Measurements from ENCODE around the gene ZFYVE28. TPM values are rescaled to one million over a fixed set of nuclear protein-coding genes. Genes with fewer than 3 reads are reported as not detected.

ZFYVE28 gene
- total RNA-seq, 1 donor from 2014 or later = 0.39 TPM

DNA sequence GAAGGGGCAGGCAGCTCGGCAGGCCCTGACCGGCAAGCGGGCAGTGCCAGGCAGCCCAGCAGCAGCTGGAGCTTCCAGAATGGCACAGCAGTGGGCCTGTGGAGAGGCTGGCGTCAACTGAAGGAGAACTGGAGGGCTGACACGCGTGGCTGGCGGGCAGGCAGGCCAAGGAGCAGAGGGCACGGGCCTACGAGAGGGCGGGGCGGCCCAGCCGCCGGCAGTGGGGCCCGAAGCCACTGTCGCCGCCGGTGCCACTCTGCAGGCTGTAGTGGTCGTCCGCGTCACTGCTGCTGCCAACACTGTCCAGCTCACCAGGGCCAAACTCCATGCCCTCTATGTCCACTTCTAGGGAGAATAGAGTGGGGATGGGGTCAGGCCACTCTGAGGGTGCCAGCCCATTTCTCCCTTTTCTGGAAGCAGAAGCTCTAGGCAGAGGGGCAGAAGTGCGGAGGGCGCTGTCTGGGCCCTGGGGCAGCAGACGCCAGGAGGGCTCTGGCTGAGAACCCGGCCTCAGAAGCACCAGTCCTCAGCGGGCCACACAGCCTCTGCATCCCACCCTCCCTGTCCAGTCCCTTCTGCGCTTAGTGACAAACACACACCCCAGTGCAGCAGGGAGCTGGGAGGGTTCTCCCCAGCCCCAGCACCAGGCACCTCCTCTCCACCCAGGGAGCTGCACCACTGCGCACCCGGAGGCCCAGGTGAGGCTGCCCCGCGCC, 167.9 kb downstream of the ZFYVE28 start:
- peaks cover 10% of the 10 kb centered on the region for H3K27me3 Mint-ChIP-seq (ENCODE audit: insufficient read depth, low read depth)
- Histone ChIP-seq H3K4me3 (no peak overlapping the region), H3K36me3 (no peaks in the 10 kb centered on the region), H3K4me2 (no peak overlapping the region), H3K4me1 (no peaks in the 10 kb centered on the region), H3K79me2 (ENCODE audit: low read depth) (no peaks in the 10 kb centered on the region), H3F3A (ENCODE audit: low read depth) (no peaks in the 10 kb centered on the region), H3K27me3 (no peaks in the 10 kb centered on the region), H3K27ac (no peak overlapping the region), H4K20me1 (ENCODE audit: low read depth) (peaks cover 42% of the 10 kb centered on the region), H3K9ac (no peak overlapping the region), H3K9me3 (ENCODE audit: low read depth) (no peaks in the 10 kb centered on the region), H2AFZ (replicated peaks) (no peak overlapping the region)
- no peak for DNase-seq (ENCODE audit: low spot score)
- no peak for TF ChIP-seq EZH2phosphoT487 (IDR thresholded peaks at IDR 0.05)
- no peak for TF ChIP-seq CTCF (IDR thresholded peaks at IDR 0.05)
- no peak for TF ChIP-seq EZH2 (IDR thresholded peaks at IDR 0.05)
- H3K4me1 Mint-ChIP-seq = peaks cover 5% of the 10 kb centered on the region
- no peak overlapping the region for H3K4me3 Mint-ChIP-seq
- H3K36me3 Mint-ChIP-seq = peaks cover 13% of the 10 kb centered on the region
- no peaks in the 10 kb centered on the region for H3K9me3 Mint-ChIP-seq
- no peak overlapping the region for H3K27ac Mint-ChIP-seq

- peaks cover 35% of the 10 kb centered on the region for H4K20me1 ChIP-seq (ENCODE audit: low read depth)
Measured at GRCh38 chr4:2249526-2250356, 168.7 kb downstream of the ZFYVE28 start.

DNA sequence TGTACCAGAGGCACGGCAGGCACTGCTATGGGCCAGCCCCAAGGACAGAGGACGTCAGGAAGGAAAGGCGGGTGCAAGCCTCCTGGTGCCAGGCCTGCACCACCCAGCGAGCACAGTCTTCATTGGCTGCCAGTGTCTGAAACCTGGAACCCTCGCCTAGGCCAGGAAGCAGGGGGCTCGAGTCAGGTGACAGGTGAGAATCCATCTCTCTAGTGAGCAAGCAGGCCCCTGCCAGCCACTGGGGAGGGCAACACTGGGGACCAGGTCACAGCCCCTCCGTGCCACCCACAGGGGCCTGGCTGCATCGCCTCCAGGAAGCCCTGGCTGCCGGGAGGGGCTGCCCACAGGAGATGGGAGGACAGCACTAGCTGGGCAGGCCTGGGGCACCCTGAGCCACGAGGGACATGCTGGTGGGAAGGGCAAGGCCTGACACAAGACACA, 169.6 kb downstream of the ZFYVE28 start:
- H3K9me3 Mint-ChIP-seq = no peaks in the 10 kb centered on the region
- Histone ChIP-seq H3K36me3 (peaks cover 4% of the 10 kb centered on the region), H2AFZ (replicated peaks) (no peak overlapping the region), H3K4me2 (no peak overlapping the region), H3K27ac (no peak overlapping the region), H3K9ac (no peak overlapping the region), H3K4me1 (no peaks in the 10 kb centered on the region), H3K27me3 (no peaks in the 10 kb centered on the region), H3K9me3 (ENCODE audit: low read depth) (no peaks in the 10 kb centered on the region), H3K79me2 (ENCODE audit: low read depth) (no peaks in the 10 kb centered on the region), H3F3A (ENCODE audit: low read depth) (peaks cover 8% of the 10 kb centered on the region), H3K4me3 (no peak overlapping the region), H4K20me1 (ENCODE audit: low read depth) (peaks cover 28% of the 10 kb centered on the region)
- no peak for DNase-seq (ENCODE audit: low spot score)
- peaks cover 9% of the 10 kb centered on the region for H3K36me3 Mint-ChIP-seq
- H3K4me3 Mint-ChIP-seq = no peak overlapping the region
- H3K27ac Mint-ChIP-seq = peak overlapping the region; percentile 29
- TF ChIP-seq CTCF (IDR thresholded peaks at IDR 0.05) (no peak), EZH2phosphoT487 (IDR thresholded peaks at IDR 0.05) (no peak), EZH2 (IDR thresholded peaks at IDR 0.05) (no peak)
- H3K4me1 Mint-ChIP-seq = peaks cover 14% of the 10 kb centered on the region
- peaks cover 10% of the 10 kb centered on the region for H3K27me3 Mint-ChIP-seq (ENCODE audit: insufficient read depth, low read depth)

More at GRCh38 chr4:2249526-2250356, 168.7 kb downstream of the ZFYVE28 start:
- Histone ChIP-seq H3K27ac (no peak overlapping the region), H3K36me3 (peaks cover under 1% of the 10 kb centered on the region), H2AFZ (replicated peaks) (no peak overlapping the region), H3K4me2 (no peak overlapping the region), H3K4me1 (no peaks in the 10 kb centered on the region), H3K4me3 (no peak overlapping the region), H3K79me2 (ENCODE audit: low read depth) (no peaks in the 10 kb centered on the region), H3K9ac (no peak overlapping the region), H3K9me3 (ENCODE audit: low read depth) (no peaks in the 10 kb centered on the region), H3K27me3 (no peaks in the 10 kb centered on the region), H3F3A (ENCODE audit: low read depth) (peaks cover 7% of the 10 kb centered on the region)
- no peak overlapping the region for H3K27ac Mint-ChIP-seq
- no peak for TF ChIP-seq EZH2 (IDR thresholded peaks at IDR 0.05)
- no peak for TF ChIP-seq EZH2phosphoT487 (IDR thresholded peaks at IDR 0.05)
- TF ChIP-seq CTCF (IDR thresholded peaks at IDR 0.05) = no peak
- no peak overlapping the region for H3K4me3 Mint-ChIP-seq
- H3K36me3 Mint-ChIP-seq = peaks cover 17% of the 10 kb centered on the region
- H3K9me3 Mint-ChIP-seq = no peaks in the 10 kb centered on the region
- peaks cover 12% of the 10 kb centered on the region for H3K4me1 Mint-ChIP-seq
- no peak for DNase-seq (ENCODE audit: low spot score)
- peaks cover 12% of the 10 kb centered on the region for H3K27me3 Mint-ChIP-seq (ENCODE audit: insufficient read depth, low read depth)
